Endothelial cell of umbilical vein (primary cell): ENCODE results near the gene HTR3D.

Source experiments
- CTCF ChIP-seq, 2 donors: IDR thresholded peaks; 1 replicate in 1 of 2; 2 replicates in 1 of 2; pipeline ENCODE4 v1.5.1; 2011; ENCODE audit warnings: low read length in 2 of 2, mild to moderate bottlenecking in 2 of 2, moderate library complexity in 2 of 2, control low read depth in 1 of 2, inconsistent platforms in 1 of 2, low read depth in 1 of 2; ENCODE audit not compliant: insufficient read depth in 1 of 2; ENCODE audit errors: extremely low read depth in 1 of 2
- EZH2 ChIP-seq: IDR thresholded peaks from 2 replicates; pipeline ENCODE4 v1.6.1; 2012; ENCODE audit warnings: borderline replicate concordance, low read depth, mild to moderate bottlenecking, moderate library complexity, low read length, inconsistent platforms; ENCODE audit not compliant: severe bottlenecking
- FOS ChIP-seq: IDR thresholded peaks from 2 replicates; pipeline ENCODE4 v1.6.1; 2011; ENCODE audit warnings: mild to moderate bottlenecking, low read length, moderate library complexity, borderline replicate concordance; ENCODE audit not compliant: insufficient read depth
- GATA2 ChIP-seq: IDR thresholded peaks from 2 replicates; pipeline ENCODE4 v1.7.0; 2011; ENCODE audit warnings: low read depth, mild to moderate bottlenecking, moderate library complexity, mixed read lengths, low read length; ENCODE audit not compliant: insufficient read length, insufficient read depth
- MAX ChIP-seq: IDR thresholded peaks from 2 replicates; pipeline ENCODE4 v1.6.1; 2011; ENCODE audit not compliant: insufficient read depth, insufficient read length
- POLR2A ChIP-seq: IDR thresholded peaks from 2 replicates; pipeline ENCODE4 v1.6.1; 2012; ENCODE audit warnings: low read depth, mild to moderate bottlenecking, control low read depth, low read length
- POLR2AphosphoS5 ChIP-seq: IDR thresholded peaks from 2 replicates; pipeline ENCODE4 v1.6.1; 2012; ENCODE audit warnings: low read depth, mild to moderate bottlenecking, control low read depth, low read length, moderate library complexity; ENCODE audit not compliant: insufficient read depth

- TF ChIP-seq CTCF (IDR thresholded peaks at IDR 0.05; ENCODE audit: extremely low read depth in 1 of 2, insufficient read depth in 1 of 2, low read depth in 1 of 2, low read length in 2 of 2) (no peak), FOS (no peak), POLR2A (no peak), POLR2AphosphoS5 (no peak), GATA2 (no peak), EZH2 (no peak), MAX (no peak)
Observed at GRCh38 chr3:184039414-184039813, 7.9 kb downstream of the HTR3D start.
